ENCODE measurements around the gene CDKAL1. TPM values are rescaled to one million over a fixed set of nuclear protein-coding genes. Genes with fewer than 3 reads are reported as not detected.

Gene CDKAL1
- total and polyA plus RNA-seq, 9 of the 15 experiments (the other 6 are each of a cell fraction or from before 2014, with no cell fraction given), result 11.2 to 36.3 (median 20.1) TPM

DNA sequence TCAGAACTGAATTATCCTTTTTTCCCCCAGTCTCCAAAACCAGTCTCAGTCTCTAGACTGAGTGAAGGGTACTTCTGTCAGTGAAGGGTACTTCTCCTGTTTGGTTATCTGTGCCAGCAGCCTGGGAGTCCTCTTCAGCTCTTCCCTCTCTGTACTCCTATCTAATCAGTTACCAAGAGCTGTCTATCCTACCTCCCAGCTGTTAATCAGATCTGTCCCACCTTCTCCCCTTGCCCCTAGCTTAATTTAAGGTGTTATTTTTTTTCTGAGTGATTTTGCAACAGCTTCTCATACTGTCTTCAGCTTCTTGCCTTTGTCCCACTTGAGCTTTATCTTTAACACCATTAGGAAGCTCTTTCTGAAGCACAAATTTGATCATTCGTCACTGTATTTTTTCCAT, 567.4 kb downstream of the CDKAL1 start (continued):
- no peak for TF ChIP-seq POLR2AphosphoS2 (IDR thresholded peaks at IDR 0.05; ENCODE audit: low read length)
- TF ChIP-seq C11orf30 (IDR thresholded peaks at IDR 0.05; ENCODE audit: low read depth), result no peak
- TF ChIP-seq, protein P1, sequence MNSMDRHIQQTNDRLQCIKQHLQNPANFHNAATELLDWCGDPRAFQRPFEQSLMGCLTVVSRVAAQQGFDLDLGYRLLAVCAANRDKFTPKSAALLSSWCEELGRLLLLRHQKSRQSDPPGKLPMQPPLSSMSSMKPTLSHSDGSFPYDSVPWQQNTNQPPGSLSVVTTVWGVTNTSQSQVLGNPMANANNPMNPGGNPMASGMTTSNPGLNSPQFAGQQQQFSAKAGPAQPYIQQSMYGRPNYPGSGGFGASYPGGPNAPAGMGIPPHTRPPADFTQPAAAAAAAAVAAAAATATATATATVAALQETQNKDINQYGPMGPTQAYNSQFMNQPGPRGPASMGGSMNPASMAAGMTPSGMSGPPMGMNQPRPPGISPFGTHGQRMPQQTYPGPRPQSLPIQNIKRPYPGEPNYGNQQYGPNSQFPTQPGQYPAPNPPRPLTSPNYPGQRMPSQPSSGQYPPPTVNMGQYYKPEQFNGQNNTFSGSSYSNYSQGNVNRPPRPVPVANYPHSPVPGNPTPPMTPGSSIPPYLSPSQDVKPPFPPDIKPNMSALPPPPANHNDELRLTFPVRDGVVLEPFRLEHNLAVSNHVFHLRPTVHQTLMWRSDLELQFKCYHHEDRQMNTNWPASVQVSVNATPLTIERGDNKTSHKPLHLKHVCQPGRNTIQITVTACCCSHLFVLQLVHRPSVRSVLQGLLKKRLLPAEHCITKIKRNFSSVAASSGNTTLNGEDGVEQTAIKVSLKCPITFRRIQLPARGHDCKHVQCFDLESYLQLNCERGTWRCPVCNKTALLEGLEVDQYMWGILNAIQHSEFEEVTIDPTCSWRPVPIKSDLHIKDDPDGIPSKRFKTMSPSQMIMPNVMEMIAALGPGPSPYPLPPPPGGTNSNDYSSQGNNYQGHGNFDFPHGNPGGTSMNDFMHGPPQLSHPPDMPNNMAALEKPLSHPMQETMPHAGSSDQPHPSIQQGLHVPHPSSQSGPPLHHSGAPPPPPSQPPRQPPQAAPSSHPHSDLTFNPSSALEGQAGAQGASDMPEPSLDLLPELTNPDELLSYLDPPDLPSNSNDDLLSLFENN (IDR thresholded peaks at IDR 0.05; ENCODE audit: low read depth in 2 of 2, low read length in 2 of 2), result 0 out of 4 replicates have a peak, but pooled peaks of 1 of the 2 experiments have one; percentile 67
- no peak for TF ChIP-seq HDAC1 (IDR thresholded peaks at IDR 0.05)
- TF ChIP-seq SRSF7 (optimal IDR thresholded peaks at IDR 0.05; ENCODE audit: low read depth, low read length), result no peak
- TF ChIP-seq DNMT1 (IDR thresholded peaks at IDR 0.05), result no peak
- TF ChIP-seq NR3C1 (CRISPR knock-in tag; IDR thresholded peaks at IDR 0.05), result no peak
- no peak for TF ChIP-seq NRF1 (conservative IDR thresholded peaks at IDR 0.05 in 1 of 2, IDR thresholded peaks at IDR 0.05 in 1 of 2)
- TF ChIP-seq, protein P2, sequence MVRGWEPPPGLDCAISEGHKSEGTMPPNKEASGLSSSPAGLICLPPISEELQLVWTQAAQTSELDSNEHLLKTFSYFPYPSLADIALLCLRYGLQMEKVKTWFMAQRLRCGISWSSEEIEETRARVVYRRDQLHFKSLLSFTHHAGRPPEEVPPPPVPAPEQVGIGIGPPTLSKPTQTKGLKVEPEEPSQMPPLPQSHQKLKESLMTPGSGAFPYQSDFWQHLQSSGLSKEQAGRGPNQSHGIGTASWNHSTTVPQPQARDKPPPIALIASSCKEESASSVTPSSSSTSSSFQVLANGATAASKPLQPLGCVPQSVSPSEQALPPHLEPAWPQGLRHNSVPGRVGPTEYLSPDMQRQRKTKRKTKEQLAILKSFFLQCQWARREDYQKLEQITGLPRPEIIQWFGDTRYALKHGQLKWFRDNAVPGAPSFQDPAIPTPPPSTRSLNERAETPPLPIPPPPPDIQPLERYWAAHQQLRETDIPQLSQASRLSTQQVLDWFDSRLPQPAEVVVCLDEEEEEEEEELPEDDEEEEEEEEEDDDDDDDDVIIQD (CRISPR knock-in tag; IDR thresholded peaks at IDR 0.05), result no peak
- peak; percentile 92 for TF ChIP-seq NCOR1 (IDR thresholded peaks at IDR 0.05)
- no peak for TF ChIP-seq MCM3 (IDR thresholded peaks at IDR 0.05)
- TF ChIP-seq, protein P3, sequence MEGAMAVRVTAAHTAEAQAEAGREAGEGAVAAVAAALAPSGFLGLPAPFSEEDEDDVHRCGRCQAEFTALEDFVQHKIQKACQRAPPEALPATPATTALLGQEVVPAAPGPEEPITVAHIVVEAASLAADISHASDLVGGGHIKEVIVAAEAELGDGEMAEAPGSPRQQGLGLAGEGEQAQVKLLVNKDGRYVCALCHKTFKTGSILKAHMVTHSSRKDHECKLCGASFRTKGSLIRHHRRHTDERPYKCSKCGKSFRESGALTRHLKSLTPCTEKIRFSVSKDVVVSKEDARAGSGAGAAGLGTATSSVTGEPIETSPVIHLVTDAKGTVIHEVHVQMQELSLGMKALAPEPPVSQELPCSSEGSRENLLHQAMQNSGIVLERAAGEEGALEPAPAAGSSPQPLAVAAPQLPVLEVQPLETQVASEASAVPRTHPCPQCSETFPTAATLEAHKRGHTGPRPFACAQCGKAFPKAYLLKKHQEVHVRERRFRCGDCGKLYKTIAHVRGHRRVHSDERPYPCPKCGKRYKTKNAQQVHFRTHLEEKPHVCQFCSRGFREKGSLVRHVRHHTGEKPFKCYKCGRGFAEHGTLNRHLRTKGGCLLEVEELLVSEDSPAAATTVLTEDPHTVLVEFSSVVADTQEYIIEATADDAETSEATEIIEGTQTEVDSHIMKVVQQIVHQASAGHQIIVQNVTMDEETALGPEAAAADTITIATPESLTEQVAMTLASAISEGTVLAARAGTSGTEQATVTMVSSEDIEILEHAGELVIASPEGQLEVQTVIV (CRISPR knock-in tag; IDR thresholded peaks at IDR 0.05; ENCODE audit: borderline replicate concordance), result no peak

All from K562 (cell line).